ENCODE measurements around the gene EFHD2.

The EFHD2 gene

GRCh38 chr1:15476927-15477326 is 67.2 kb downstream of the EFHD2 start:
- no peak for DNase-seq (ENCODE audit: low read depth)
- no peak overlapping the region for H3K4me3 ChIP-seq (ENCODE audit: low read depth, low read length)
- no peak for TF ChIP-seq CTCF (conservative IDR thresholded peaks at IDR 0.05; ENCODE audit: low read depth, low read length)

DNA sequence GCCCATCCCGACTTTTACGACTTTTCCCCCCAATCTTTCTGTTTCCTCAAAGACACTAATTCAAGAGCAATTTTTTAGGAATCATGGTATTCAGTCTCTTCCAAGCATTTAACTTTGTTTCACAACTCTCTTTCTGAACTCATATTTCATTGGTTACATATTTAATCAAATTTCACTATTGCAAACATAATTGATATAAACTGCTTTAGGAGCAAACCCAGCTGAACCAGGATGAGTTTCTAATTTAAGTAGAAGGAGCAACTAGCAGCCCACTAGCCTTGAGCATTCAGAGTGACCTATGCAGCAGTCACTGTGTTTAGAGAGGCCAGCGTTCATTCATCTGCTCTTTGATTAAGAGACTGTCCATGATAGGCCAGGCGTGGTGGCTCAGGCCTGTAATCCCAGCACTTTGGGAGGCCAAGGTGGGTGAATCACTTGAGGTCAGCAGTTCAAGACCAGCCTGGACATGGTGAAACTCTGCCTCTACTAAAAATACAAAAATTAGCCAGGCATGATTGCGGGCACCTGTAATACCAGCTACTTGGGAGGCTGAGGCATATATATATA is 68.0 kb downstream of the EFHD2 start:
- no peak overlapping the region for H3K4me3 ChIP-seq (ENCODE audit: low read depth, low read length)
- DNase-seq (ENCODE audit: low read depth) = no peak
- no peak for TF ChIP-seq CTCF (conservative IDR thresholded peaks at IDR 0.05; ENCODE audit: low read depth, low read length)
